LNCaP clone FGC (cell line): Measurements from ENCODE around the gene CFAP52.
"Not testable (repeated sequence)": the region's sequence is repeated elsewhere in the genome, so short reads cannot be mapped to it uniquely, and the experiment has no call there.

Experiments used
- DNase-seq: peaks from one replicate; pipeline ENCODE4 v3.0.0-alpha.2; 2011; ENCODE audit warnings: low read depth
- H3K4me3 ChIP-seq: 2 replicates; pipeline ENCODE4 v1.5.1; 2011; ENCODE audit warnings: mild to moderate bottlenecking, low read depth, low read length, control low read depth
- TF ChIP-seq, protein P1 (sequence below): IDR thresholded peaks from 2 replicates; pipeline ENCODE4 v1.5.1; 2012; ENCODE audit warnings: mild to moderate bottlenecking; ENCODE audit not compliant: control insufficient read depth, insufficient read depth; ENCODE audit errors: extremely low read depth

CFAP52 gene

DNA sequence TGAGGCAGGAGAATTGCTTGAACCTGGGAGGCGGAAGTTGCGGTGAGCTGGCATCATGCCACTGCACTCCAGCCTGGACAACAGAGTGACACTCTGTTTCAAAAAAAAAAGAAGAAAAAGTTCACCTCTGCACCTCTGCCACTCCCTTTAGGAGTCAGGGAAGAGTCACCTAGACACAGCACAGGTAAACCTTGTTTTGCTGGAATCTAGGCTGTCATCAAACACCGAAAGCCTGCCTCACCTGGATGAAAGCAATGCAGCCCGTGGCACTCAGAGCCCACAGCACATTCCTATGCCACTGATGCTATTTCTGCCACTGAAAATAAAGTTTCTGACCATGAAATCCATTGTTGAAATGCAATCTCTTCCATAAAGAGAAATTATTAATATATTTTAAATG, 22.2 kb downstream of the CFAP52 start:
- DNase-seq: no peak
- no peak overlapping the region for H3K4me3 ChIP-seq
- TF ChIP-seq, protein P1, sequence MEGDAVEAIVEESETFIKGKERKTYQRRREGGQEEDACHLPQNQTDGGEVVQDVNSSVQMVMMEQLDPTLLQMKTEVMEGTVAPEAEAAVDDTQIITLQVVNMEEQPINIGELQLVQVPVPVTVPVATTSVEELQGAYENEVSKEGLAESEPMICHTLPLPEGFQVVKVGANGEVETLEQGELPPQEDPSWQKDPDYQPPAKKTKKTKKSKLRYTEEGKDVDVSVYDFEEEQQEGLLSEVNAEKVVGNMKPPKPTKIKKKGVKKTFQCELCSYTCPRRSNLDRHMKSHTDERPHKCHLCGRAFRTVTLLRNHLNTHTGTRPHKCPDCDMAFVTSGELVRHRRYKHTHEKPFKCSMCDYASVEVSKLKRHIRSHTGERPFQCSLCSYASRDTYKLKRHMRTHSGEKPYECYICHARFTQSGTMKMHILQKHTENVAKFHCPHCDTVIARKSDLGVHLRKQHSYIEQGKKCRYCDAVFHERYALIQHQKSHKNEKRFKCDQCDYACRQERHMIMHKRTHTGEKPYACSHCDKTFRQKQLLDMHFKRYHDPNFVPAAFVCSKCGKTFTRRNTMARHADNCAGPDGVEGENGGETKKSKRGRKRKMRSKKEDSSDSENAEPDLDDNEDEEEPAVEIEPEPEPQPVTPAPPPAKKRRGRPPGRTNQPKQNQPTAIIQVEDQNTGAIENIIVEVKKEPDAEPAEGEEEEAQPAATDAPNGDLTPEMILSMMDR: no peak

DNA sequence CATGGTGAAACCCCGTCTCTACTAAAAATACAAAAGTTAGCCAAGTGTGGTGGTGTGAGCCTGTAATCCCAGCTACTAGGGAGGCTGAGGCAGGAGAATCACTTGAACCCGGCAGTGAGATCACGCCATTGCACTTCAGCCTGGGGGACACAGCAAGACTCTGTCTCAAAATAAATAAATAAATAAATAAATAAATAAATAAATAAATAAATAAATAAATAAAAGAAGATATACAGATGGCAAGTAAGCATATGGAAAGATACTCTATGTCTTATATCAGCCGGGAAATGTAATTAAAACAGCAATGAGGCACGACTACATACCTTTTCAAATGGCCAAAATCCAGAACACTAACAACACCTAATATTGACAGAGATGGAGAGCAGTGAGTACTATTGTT, 28.1 kb downstream of the CFAP52 start:
- H3K4me3 ChIP-seq, DNase-seq: not testable (repeated sequence)

DNA sequence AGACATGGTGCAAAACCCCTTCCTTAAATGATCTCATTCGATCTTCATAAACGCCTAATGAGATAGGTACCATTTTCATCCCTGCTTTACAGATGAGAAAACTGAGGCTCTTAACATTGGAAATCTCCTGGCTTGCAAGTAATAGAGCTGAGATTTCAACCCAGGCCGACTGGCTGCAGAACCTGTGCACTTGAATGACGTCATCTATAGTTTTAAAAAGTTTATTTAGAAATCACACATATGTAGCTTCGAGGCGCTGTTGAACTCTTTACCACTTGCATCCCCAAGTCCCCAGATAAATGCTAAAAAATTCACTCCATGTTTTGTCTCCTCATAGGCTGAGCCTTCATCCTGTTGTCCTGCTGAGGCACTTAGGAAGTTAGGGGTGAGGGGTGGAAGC, 30.0 kb downstream of the CFAP52 start:
- DNase-seq: no peak
- no peak overlapping the region for H3K4me3 ChIP-seq
- TF ChIP-seq, protein P1: no peak

DNA sequence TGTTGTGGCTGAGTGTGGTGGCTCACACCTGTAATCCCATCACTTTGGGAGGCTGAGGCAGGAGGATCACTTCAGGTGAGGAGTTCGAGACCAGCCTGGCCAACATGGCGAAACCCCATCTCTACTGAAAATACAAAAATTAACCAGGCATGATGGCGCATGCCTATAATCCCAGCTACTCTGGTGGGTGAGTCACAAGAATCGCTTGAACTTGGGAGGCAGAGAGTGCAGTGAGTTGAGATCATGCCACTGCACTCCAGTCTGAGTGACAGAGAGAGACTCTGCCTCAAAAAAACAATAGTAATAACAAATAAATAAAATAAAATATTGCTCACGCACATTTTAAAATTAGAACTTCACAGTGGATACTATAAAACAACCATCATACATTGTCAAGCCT, 30.6 kb downstream of the CFAP52 start:
- DNase-seq, H3K4me3 ChIP-seq: not testable (repeated sequence)

DNA sequence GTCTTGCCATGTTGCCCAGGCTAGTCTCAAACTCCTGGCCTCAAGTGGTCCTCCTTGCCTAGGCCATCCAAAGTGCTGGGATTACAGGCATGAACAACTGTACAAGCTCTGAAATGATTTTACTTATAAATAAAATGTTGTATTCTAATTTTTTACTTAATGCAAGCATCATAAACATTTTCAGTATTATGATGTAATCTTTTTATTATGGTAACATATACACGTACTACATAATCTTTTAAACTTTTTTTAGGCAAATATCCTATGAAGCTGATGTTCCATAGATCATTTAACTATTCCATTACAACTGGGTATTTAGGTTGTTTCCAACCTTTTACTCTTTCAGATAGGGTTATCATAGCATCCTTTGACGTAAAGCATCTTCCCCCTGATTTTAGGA, 35.1 kb downstream of the CFAP52 start:
- TF ChIP-seq, protein P1: no peak
- no peak for DNase-seq
- no peak overlapping the region for H3K4me3 ChIP-seq

DNA sequence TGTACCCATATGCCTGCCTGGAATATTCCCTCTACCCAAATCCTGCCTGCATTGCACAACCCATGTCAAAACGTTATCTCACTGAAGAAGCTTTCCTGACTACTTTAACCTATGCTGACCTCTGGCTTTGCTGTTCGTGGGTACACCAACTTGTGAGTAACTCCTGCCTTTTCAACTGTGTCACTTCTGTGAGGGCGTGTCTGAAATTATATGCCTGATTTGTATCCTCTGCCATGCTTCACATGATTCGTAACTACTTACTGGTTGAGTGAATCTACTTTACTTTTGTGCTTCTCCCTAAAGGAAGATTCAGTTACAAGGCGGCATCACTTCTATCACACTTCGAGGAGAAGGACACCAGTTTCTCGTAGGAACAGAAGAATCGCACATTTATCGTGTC, 35.6 kb downstream of the CFAP52 start:
- no peak for DNase-seq
- TF ChIP-seq, protein P1: no peak

DNA sequence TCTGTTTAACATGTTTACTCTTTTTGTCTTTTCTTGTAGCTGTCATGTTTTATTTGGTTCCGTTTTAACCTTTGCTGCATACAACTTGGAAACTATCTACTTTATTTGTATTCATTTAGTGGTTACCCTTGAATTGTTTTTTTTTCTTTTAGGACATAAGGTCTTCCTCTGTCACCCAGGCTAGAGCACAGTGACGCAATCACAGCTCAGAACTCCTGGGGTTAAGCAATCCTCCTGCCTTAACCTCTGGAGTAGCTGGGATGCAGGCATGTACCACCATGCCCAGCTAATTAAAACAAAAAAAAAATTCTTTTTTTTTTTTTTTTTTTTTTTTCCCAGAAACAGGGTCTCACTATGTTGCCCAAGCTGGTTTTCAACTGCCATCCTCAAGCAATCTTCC, 39.0 kb downstream of the CFAP52 start:
- no peak overlapping the region for H3K4me3 ChIP-seq
- no peak for DNase-seq
- TF ChIP-seq, protein P1: no peak

More for the DNA sequence above, 35.6 kb downstream of the CFAP52 start:
- no peak overlapping the region for H3K4me3 ChIP-seq

DNA sequence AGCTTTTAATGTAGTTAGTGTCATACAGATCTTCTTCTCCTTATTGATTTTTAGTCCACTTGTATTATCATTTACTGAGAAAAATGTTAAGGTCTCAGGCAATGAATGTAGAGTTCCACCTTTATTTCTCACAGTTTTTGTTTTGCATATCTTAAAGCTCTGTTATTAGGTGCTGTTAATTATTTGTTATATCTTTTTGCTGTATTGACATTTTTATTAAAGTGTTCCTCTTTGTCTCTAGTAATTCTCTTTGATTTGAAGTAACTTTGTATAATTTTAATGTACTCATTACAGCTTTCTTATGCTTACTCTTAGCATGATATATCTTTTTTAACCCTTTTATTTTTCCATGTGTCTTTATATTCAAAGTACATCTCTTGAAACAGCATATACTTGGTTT, 46.5 kb downstream of the CFAP52 start:
- DNase-seq: no peak
- TF ChIP-seq, protein P1: no peak
- H3K4me3 ChIP-seq: no peak overlapping the region
